OCI-LY3 (cell line): Measurements from ENCODE around the gene INHA.

Experiments
- H2AFZ ChIP-seq: fragments of 200-600, 300-600 bp; shearing (Covaris generic); 2 replicates; pipeline ENCODE4 v1.6.0; 2014; ENCODE audit warnings: antibody characterized with exemption, low read depth, low read length
- H3K27ac ChIP-seq: fragments of 200-600, 300-600 bp; sonication (generic); 2 replicates; pipeline ENCODE4 v1.5.1; 2014; ENCODE audit warnings: mild to moderate bottlenecking, low read length, moderate library complexity, mixed read lengths
- H3K27me3 ChIP-seq: fragments of 200-600, 300-600 bp; sonication (generic); 2 replicates; pipeline ENCODE4 v1.6.1; 2014; ENCODE audit warnings: low read depth, low read length, mixed read lengths
- H3K36me3 ChIP-seq: fragments of 200-600, 300-600 bp; sonication (generic); replicated peaks from 2 replicates; pipeline ENCODE3; 2014; ENCODE audit warnings: low read depth, low read length, mixed read lengths
- H3K4me1 ChIP-seq: fragments of 300-600, 200-600 bp; sonication (generic); 2 replicates; pipeline ENCODE4 v1.6.1; 2014; ENCODE audit warnings: low read length, mixed read lengths
- H3K4me2 ChIP-seq: fragments of 200-600, 300-600 bp; sonication (generic); 2 replicates; pipeline ENCODE4 v1.6.1; 2014; ENCODE audit warnings: low read length, mixed read lengths
- H3K4me3 ChIP-seq: fragments of 300-600, 200-600 bp; sonication (generic); 2 replicates; pipeline ENCODE4 v1.5.1; 2014; ENCODE audit warnings: antibody characterized with exemption, mild to moderate bottlenecking, low read length, moderate library complexity
- H3K79me2 ChIP-seq: fragments of 300-600, 200-600 bp; shearing (Covaris generic); 2 replicates; pipeline ENCODE4 v1.6.1; 2014; ENCODE audit warnings: mild to moderate bottlenecking, low read length, mixed read lengths
- H3K9ac ChIP-seq: fragments of 300-600, 200-600 bp; shearing (Covaris generic); 2 replicates; pipeline ENCODE4 v1.6.0; 2014; ENCODE audit warnings: mild to moderate bottlenecking, low read length, moderate library complexity
- H3K9me3 ChIP-seq: fragments of 200-600, 300-600 bp; shearing (Covaris generic); 2 replicates; pipeline ENCODE4 v1.6.1; 2014; ENCODE audit warnings: low read length, mixed read lengths; ENCODE audit not compliant: insufficient read depth
- H4K20me1 ChIP-seq: fragments of 200-600, 300-600 bp; sonication (generic); 2 replicates; pipeline ENCODE4 v1.6.1; 2016; ENCODE audit warnings: low read length, mixed read lengths; ENCODE audit not compliant: insufficient read depth
- EZH2phosphoT487 ChIP-seq: fragments of 200-600 bp; shearing (Covaris generic); IDR thresholded peaks from 2 replicates; pipeline ENCODE4 v1.6.1; 2018; ENCODE audit warnings: antibody characterized with exemption, mixed run types, low read depth
- TF ChIP-seq, protein P1 (sequence below): fragments of 200-600, 300-600 bp; sonication (generic); IDR thresholded peaks from 2 replicates; pipeline ENCODE4 v1.5.1; 2014; ENCODE audit warnings: antibody characterized with exemption, low read length, low read depth

Gene INHA

DNA sequence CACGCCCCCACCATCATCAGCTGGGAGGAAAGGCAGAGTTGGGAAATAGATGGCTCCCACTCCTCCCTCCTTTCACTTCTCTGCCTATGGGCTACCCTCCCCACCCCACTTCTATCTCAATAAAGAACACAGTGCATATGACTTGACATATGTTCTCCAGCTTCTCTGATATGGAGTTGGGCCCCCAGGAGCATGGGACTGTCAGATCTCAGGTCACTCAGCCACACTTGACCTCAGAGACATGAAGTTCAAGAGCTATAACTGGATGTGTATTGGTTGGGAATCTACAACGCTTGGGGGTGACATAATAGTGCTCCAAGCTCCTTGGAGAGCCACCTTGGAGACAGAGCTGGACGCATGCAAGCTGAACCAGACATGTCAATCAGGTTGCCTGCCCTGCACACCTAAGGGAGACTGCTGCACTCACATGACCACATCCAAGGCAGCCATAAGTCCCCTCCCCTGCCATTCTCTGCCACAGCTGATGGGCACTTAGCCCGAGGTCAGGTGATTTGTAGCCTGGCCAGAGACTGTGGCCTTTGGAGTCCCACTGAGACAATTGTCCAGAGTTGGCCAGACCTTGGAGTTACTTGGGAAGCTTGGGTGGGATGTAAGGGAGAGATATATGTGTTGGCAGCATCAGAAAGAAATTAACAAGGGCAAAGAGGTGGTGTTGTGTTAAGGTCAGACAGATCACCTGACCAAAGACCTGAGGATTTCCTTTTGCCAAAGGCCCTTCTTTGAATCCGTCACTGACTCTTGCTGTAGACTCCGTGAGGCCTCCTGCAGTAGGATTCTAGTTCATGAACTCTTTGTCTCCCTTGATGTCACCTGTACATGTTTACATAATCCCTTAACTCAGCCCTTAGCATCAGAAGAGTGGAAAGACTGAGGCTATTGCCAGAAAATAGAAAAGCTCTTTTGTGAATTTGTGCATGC lies 3.7 kb downstream of the INHA start:
- Histone ChIP-seq H3K79me2 (no peaks in the 10 kb centered on the region), H4K20me1 (no peaks in the 10 kb centered on the region), H3K27me3 (no peaks in the 10 kb centered on the region), H3K4me1 (no peaks in the 10 kb centered on the region), H3K4me3 (no peak overlapping the region), H3K36me3 (no peaks in the 10 kb centered on the region), H3K4me2 (no peak overlapping the region), H2AFZ (no peak overlapping the region), H3K27ac (no peak overlapping the region), H3K9me3 (no peaks in the 10 kb centered on the region), H3K9ac (no peak overlapping the region)
- TF ChIP-seq EZH2phosphoT487 = no peak

DNA sequence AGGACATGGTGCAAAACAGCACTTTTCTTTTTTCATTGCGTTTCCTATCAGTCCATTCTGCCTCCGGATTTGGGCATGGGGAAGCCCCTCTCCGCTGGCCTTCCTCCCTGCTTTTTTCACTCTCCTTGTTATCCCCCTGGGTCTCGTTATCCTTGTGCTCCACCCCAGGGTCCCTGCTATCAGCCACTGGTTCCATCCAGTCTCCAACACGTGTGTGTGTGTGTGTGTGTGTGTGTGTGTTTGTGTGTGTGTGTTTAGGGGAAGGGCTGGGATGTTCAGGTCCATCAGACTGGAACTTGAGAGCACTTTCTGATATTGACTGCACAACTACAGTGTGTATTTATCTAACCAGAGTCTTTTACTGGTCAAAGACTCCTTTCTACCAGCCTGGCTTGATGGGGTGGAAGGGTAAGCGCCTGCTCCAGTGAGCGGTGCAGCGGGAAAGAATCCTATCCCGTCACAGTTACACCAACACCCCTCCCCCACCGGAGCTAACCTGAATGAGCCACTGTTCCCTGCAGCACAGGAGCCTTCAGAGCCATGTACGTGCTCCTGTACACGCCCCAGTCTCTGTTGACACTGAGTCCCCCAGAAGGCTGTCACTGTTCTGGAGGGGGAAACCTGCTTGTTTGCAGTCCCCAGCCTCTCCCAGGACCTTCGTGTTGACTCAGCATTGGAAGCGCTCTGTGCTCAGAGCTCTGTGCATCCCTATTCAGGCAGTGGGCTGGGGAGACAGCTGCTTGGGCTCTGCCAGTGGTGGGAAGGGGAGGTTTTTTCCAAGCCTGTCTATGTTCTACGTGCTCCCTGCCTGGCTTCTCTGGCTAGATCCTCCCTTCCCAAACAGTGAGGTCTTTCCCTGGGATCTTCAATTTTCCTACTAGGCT lies 4.6 kb downstream of the INHA start:
- Histone ChIP-seq H3K36me3 (no peaks in the 10 kb centered on the region), H3K27me3 (no peaks in the 10 kb centered on the region), H4K20me1 (no peaks in the 10 kb centered on the region), H2AFZ (no peak overlapping the region), H3K9me3 (no peaks in the 10 kb centered on the region), H3K27ac (no peak overlapping the region), H3K4me3 (no peak overlapping the region), H3K79me2 (no peaks in the 10 kb centered on the region), H3K4me1 (no peaks in the 10 kb centered on the region), H3K9ac (no peak overlapping the region), H3K4me2 (no peak overlapping the region)
- TF ChIP-seq, protein P1, sequence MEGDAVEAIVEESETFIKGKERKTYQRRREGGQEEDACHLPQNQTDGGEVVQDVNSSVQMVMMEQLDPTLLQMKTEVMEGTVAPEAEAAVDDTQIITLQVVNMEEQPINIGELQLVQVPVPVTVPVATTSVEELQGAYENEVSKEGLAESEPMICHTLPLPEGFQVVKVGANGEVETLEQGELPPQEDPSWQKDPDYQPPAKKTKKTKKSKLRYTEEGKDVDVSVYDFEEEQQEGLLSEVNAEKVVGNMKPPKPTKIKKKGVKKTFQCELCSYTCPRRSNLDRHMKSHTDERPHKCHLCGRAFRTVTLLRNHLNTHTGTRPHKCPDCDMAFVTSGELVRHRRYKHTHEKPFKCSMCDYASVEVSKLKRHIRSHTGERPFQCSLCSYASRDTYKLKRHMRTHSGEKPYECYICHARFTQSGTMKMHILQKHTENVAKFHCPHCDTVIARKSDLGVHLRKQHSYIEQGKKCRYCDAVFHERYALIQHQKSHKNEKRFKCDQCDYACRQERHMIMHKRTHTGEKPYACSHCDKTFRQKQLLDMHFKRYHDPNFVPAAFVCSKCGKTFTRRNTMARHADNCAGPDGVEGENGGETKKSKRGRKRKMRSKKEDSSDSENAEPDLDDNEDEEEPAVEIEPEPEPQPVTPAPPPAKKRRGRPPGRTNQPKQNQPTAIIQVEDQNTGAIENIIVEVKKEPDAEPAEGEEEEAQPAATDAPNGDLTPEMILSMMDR = no peak
- no peak for TF ChIP-seq EZH2phosphoT487

DNA sequence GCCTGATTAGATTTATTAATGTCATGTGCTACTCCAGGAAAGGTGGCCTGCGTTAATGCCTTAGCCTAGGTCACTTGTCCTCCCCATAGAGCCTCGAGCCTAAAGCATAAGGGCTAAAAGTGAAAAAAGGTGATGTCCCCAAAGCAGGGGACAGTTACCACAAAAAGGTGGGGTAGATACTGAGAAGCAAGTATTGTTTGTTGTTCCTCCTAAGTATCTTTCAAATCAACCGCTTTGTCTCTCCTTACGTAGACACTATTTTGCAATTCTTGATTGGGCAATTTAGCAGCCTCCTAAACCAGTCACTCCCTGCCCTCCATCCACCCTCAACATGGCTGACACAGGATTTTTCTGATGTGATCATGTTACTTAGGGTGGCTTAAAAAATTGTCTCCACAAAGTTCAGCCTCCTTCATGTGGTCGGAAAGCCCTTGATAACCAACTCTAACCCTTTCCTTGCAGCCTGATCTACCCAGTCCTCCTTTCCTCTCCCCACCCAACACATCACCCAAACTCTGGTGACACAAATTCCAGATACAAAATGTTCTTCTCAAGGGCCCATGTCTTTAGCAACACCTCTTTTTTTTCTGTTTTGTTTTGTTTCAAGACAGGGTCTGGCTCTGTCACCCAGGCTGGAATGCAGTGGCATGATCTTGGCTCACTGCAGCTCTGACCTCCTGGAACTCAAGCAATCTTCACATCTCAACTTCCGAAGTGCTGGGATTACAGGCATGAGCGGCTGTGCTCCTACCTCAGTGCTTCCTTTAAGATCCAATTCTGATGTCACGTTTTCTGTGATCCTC lies 6.9 kb downstream of the INHA start:
- TF ChIP-seq, protein P1 = no peak
- no peak for TF ChIP-seq EZH2phosphoT487
- H3K4me3 ChIP-seq = no peak overlapping the region
- H3K9ac ChIP-seq = no peak overlapping the region
- no peaks in the 10 kb centered on the region for H3K27me3 ChIP-seq
- H3K36me3 ChIP-seq = no peaks in the 10 kb centered on the region
- H3K4me2 ChIP-seq = no peak overlapping the region
- no peak overlapping the region for H2AFZ ChIP-seq
- no peak overlapping the region for H3K27ac ChIP-seq
- no peaks in the 10 kb centered on the region for H3K9me3 ChIP-seq
- no peaks in the 10 kb centered on the region for H3K79me2 ChIP-seq
- no peaks in the 10 kb centered on the region for H3K4me1 ChIP-seq
- H4K20me1 ChIP-seq = no peaks in the 10 kb centered on the region

DNA sequence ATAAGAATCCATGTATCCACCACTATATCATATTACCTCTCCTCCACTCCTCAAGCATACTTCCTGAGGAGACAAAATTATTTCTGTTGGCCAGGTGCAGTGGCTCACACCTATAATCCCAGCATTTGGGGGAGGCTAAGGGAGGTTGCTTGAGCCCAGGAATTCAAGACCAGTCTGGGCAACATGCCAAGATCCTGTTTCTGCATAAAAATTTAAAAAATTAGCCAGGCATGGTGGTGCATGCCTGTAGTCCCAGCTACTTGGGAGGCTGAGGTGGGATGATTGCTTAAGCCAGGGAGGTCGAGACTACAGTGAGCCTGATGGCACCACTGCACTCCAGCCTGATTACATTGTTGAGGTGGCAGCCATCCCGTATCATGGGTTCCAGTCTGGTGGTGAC lies 9.2 kb downstream of the INHA start:
- Histone ChIP-seq H3K9me3 (no peaks in the 10 kb centered on the region), H4K20me1 (no peaks in the 10 kb centered on the region), H3K36me3 (no peaks in the 10 kb centered on the region), H3K9ac (no peak overlapping the region), H3K79me2 (no peaks in the 10 kb centered on the region), H3K4me1 (no peaks in the 10 kb centered on the region), H3K27me3 (no peaks in the 10 kb centered on the region), H2AFZ (no peak overlapping the region), H3K27ac (no peak overlapping the region), H3K4me3 (no peak overlapping the region), H3K4me2 (no peak overlapping the region)
- TF ChIP-seq, protein P1 = no peak
- no peak for TF ChIP-seq EZH2phosphoT487
